IMR-90 (cell line): Measurements from ENCODE around the gene DYSF.

ENCODE experiments used
- CTCF ChIP-seq: conservative IDR thresholded peaks from 2 replicates; pipeline ENCODE4 v1.5.1; 2012; ENCODE audit warnings: mild to moderate bottlenecking, low read depth, low read length, improper control_type of control experiment
- POLR2A ChIP-seq: IDR thresholded peaks from 2 replicates; pipeline ENCODE4 v1.6.1; 2012; ENCODE audit warnings: mild to moderate bottlenecking, low read depth, low read length
- RAD21 ChIP-seq: IDR thresholded peaks from 2 replicates; pipeline ENCODE4 v1.6.1; 2012; ENCODE audit warnings: low read length, improper control_type of control experiment
- RCOR1 ChIP-seq: IDR thresholded peaks from 2 replicates; pipeline ENCODE4 v1.6.1; 2012; ENCODE audit warnings: mild to moderate bottlenecking, low read length, improper control_type of control experiment; ENCODE audit not compliant: insufficient replicate concordance
- RFX5 ChIP-seq: IDR thresholded peaks from 2 replicates; pipeline ENCODE4 v1.8.0; 2012; ENCODE audit warnings: low read depth, mild to moderate bottlenecking, low read length, moderate library complexity

GRCh38 chr2:71454221-71455010, 1.1 kb downstream of the DYSF start:
- no peak for TF ChIP-seq RFX5
- no peak for TF ChIP-seq RCOR1
- no peak for TF ChIP-seq CTCF
- no peak for TF ChIP-seq POLR2A
- TF ChIP-seq RAD21 = no peak
